Natural killer cell (primary cell): ENCODE measurements around the gene COL24A1. TPM values are rescaled to one million over a fixed set of nuclear protein-coding genes. Genes with fewer than 3 reads are reported as not detected.

ENCODE experiments used
- ATAC-seq, 3 donors: fragments of 150-1000 bp in 2 of 3; fragments of 200-7000 bp in 1 of 3; cut with Tn5 transposase; 1 replicate in 1 of 3; 2 replicates in 2 of 3; pipeline ENCODE4 v1.10.0; 2021; ENCODE audit warnings: mild to moderate bottlenecking in 2 of 3, moderate library complexity in 2 of 3
- DNase-seq, 2 donors: peaks; one replicate each; pipeline versions ENCODE4 v3.0.0 to v3.0.0-alpha.2; 2013 to 2021; ENCODE audit warnings: mixed read lengths in 1 of 2
- H3K27ac ChIP-seq: one replicate; pipeline ENCODE4 v1.5.1; 2013; ENCODE audit warnings: mild to moderate bottlenecking, low read length
- H3K27me3 ChIP-seq: one replicate; pipeline ENCODE4 v1.6.1; 2013; ENCODE audit warnings: low read length; ENCODE audit not compliant: control insufficient read depth, insufficient read depth
- H3K36me3 ChIP-seq: one replicate; pipeline ENCODE4 v1.6.1; 2013; ENCODE audit warnings: low read length; ENCODE audit not compliant: control insufficient read depth, insufficient read depth
- H3K4me1 ChIP-seq: one replicate; pipeline ENCODE4 v1.6.1; 2013; ENCODE audit warnings: low read length; ENCODE audit not compliant: control insufficient read depth, insufficient read depth
- H3K4me3 ChIP-seq: one replicate; pipeline ENCODE4 v1.5.1; 2013; ENCODE audit warnings: low read length
- H3K9me3 ChIP-seq: one replicate; pipeline ENCODE4 v1.6.1; 2013; ENCODE audit warnings: low read length; ENCODE audit not compliant: control insufficient read depth, insufficient read depth
- H3K27ac Mint-ChIP-seq, 2 donors: one replicate each; pipeline ENCODE4 v1.8.0; 2022; ENCODE audit warnings: mild to moderate bottlenecking in 2 of 2, mixed read lengths in 2 of 2, moderate library complexity in 1 of 2
- H3K27me3 Mint-ChIP-seq, 2 donors: one replicate each; pipeline ENCODE4 v1.8.0; 2022; ENCODE audit warnings: low read depth in 2 of 2, mixed read lengths in 2 of 2
- H3K36me3 Mint-ChIP-seq: one replicate; pipeline ENCODE4 v1.8.0; 2022; ENCODE audit warnings: mixed read lengths
- H3K4me1 Mint-ChIP-seq, 2 donors: one replicate each; pipeline ENCODE4 v1.8.0; 2022; ENCODE audit warnings: mixed read lengths in 2 of 2
- H3K4me3 Mint-ChIP-seq: one replicate; pipeline ENCODE4 v1.8.0; 2022; ENCODE audit warnings: mild to moderate bottlenecking, moderate library complexity, mixed read lengths
- H3K9me3 Mint-ChIP-seq, 2 donors: one replicate each; pipeline ENCODE4 v1.8.0; 2022; ENCODE audit warnings: mixed read lengths in 2 of 2
- WGBS: methylation state at CpG from one replicate; pipeline ENCODE4 v1.1.7; 2013; ENCODE audit warnings: missing lambda C conversion rate; ENCODE audit not compliant: insufficient coverage; 5-methylcytosine and 5-hydroxymethylcytosine counted together
- intact Hi-C: fragments of 100-400 bp; cut with micrococcal nuclease; formaldehyde crosslinking; loops from one replicate; pipeline ENCODE4 v1.14.2; 2022
- total RNA-seq, 4 donors: library from RNA; stranded (reverse); fragments of 120-200 nt in 1 of 4; gene quantifications; one replicate each; pipeline versions ENCODE4 v1.2.3 to v1.2.4, GENCODE V29; 2013 to 2022
- TF ChIP-seq, protein P1 (sequence below): fragments of 200-600 bp; IDR thresholded peaks from one replicate; pipeline ENCODE4 v1.8.0; 2022; ENCODE audit warnings: antibody characterized with exemption

COL24A1 gene
- total RNA-seq, 3 donors from 2014 or later (not counting 1 experiment from before 2014, with no cell fraction given) = 0.20 to 0.54 (median 0.54) TPM

DNA sequence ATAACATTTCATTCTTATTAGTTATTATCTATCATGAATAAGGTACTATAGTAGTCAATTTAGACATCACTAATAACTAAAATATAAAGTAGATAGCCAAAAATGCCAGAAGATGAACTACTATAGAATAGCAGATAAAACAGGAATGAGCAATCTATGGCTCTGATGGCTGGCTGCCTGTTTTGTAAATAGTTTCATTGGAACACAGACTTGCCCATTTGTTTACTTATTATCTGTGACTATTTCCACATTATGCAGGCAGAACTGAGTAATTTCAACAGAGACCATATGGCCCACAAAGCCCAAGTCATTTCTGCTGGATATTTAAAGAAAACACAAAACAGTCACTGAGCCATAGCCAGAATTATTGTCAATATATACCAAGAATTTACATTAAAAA is 222.1 kb downstream of the COL24A1 start:
- no peak overlapping the region for H3K27ac Mint-ChIP-seq
- no peaks in the 10 kb centered on the region for H3K27me3 Mint-ChIP-seq
- ATAC-seq = no peak
- no peaks in the 10 kb centered on the region for H3K27me3 ChIP-seq
- no peak overlapping the region for H3K4me3 ChIP-seq
- no peaks in the 10 kb centered on the region for H3K36me3 ChIP-seq
- no peaks in the 10 kb centered on the region for H3K4me1 Mint-ChIP-seq
- no peaks in the 10 kb centered on the region for H3K36me3 Mint-ChIP-seq
- no peak for DNase-seq
- no peak overlapping the region for H3K27ac ChIP-seq
- TF ChIP-seq, protein P1, sequence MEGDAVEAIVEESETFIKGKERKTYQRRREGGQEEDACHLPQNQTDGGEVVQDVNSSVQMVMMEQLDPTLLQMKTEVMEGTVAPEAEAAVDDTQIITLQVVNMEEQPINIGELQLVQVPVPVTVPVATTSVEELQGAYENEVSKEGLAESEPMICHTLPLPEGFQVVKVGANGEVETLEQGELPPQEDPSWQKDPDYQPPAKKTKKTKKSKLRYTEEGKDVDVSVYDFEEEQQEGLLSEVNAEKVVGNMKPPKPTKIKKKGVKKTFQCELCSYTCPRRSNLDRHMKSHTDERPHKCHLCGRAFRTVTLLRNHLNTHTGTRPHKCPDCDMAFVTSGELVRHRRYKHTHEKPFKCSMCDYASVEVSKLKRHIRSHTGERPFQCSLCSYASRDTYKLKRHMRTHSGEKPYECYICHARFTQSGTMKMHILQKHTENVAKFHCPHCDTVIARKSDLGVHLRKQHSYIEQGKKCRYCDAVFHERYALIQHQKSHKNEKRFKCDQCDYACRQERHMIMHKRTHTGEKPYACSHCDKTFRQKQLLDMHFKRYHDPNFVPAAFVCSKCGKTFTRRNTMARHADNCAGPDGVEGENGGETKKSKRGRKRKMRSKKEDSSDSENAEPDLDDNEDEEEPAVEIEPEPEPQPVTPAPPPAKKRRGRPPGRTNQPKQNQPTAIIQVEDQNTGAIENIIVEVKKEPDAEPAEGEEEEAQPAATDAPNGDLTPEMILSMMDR = no peak
- no peaks in the 10 kb centered on the region for H3K4me1 ChIP-seq
- H3K9me3 ChIP-seq = no peaks in the 10 kb centered on the region
- H3K4me3 Mint-ChIP-seq = no peak overlapping the region
- intact Hi-C loops = no loop called here
- H3K9me3 Mint-ChIP-seq = peaks cover 0 to 6% of the 10 kb centered on the region in 2 donors

DNA sequence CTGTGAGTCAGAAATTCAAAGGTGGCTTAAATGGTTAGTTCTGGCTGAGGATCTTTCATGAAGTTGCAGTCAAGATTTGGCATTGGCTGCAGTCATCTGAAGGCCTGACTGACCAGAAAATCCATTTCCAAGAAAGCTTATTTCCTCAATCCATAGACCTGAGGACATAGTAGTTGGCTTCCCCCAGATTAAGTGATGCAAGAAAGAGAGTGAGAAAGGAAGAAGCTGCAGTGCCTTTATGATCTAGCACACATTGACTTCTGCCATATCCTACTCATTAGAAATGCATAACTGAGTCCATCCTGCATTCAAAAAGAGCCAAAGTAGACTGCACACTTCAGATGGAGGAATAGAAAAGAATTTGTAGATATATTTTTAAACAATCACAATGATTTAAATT is 222.6 kb downstream of the COL24A1 start:
- Mint-ChIP-seq H3K36me3 (no peaks in the 10 kb centered on the region), H3K27me3 (no peaks in the 10 kb centered on the region), H3K27ac (no peak overlapping the region), H3K4me1 (no peaks in the 10 kb centered on the region), H3K4me3 (no peak overlapping the region), H3K9me3 (peaks cover 0 to 6% of the 10 kb centered on the region in 2 donors)
- DNase-seq (no peak), ATAC-seq (no peak)
- intact Hi-C loops = no loop called here
- H3K36me3 ChIP-seq = no peaks in the 10 kb centered on the region
- H3K9me3 ChIP-seq = no peaks in the 10 kb centered on the region
- H3K4me1 ChIP-seq = no peaks in the 10 kb centered on the region
- H3K27me3 ChIP-seq = no peaks in the 10 kb centered on the region
- no peak overlapping the region for H3K4me3 ChIP-seq
- H3K27ac ChIP-seq = no peak overlapping the region
- TF ChIP-seq, protein P1 = no peak

DNA sequence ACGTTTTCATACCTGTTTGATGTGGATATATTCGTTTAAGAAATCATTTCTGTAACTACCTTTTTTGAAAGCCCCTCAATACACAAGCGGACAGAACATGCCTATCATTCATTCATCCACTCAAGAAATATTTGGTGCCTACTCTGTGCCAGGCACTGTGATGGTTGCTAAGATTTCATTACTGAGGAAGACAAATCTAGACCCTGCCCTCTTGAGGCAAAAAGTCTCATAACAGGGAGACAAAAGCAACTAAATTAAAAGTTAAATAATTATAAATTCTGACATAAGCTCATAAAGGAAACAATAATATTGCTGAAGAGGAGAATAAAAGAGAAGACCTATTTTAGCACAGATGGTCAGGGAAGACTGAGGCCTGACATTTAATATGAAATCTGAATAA is 244.8 kb downstream of the COL24A1 start:
- Mint-ChIP-seq H3K36me3 (no peaks in the 10 kb centered on the region), H3K4me3 (no peak overlapping the region), H3K27me3 (no peaks in the 10 kb centered on the region), H3K27ac (no peak overlapping the region), H3K9me3 (peaks cover 0 to 4% of the 10 kb centered on the region in 2 donors), H3K4me1 (no peaks in the 10 kb centered on the region)
- WGBS = 100% methylated on average over 1 of the region's 3 CpGs
- H3K27ac ChIP-seq = no peak overlapping the region
- ATAC-seq (no peak), DNase-seq (no peak)
- no peaks in the 10 kb centered on the region for H3K4me1 ChIP-seq
- no peaks in the 10 kb centered on the region for H3K9me3 ChIP-seq
- no peaks in the 10 kb centered on the region for H3K27me3 ChIP-seq
- no peak overlapping the region for H3K4me3 ChIP-seq
- H3K36me3 ChIP-seq = no peaks in the 10 kb centered on the region
- TF ChIP-seq, protein P1 = no peak
- intact Hi-C loops = no loop called here

DNA sequence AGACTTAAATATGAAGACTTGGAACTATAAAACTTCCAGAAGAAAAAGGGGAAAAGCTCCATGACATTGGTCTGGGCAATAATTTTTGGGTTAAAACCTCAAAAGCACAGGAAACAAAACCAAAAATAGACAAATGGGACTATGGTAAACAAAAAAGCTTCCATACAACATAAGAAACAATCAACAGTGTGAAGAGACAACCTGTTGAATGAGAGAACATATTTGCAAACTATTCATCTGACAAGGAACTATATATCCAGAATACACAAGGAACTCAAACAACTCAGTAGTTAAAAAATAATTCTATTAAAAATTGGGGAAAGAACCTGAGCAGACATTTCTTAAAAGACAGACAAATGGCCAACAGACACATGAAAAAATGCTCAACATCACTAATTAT is 255.7 kb downstream of the COL24A1 start:
- TF ChIP-seq, protein P1 = no peak
- no peaks in the 10 kb centered on the region for H3K36me3 ChIP-seq
- ATAC-seq (no peak), DNase-seq (no peak)
- H3K27me3 ChIP-seq = no peaks in the 10 kb centered on the region
- Mint-ChIP-seq H3K36me3 (no peaks in the 10 kb centered on the region), H3K27me3 (no peaks in the 10 kb centered on the region), H3K4me1 (no peaks in the 10 kb centered on the region), H3K27ac (no peak overlapping the region), H3K9me3 (peaks cover 2 to 7% of the 10 kb centered on the region in 2 donors), H3K4me3 (no peak overlapping the region)
- no peaks in the 10 kb centered on the region for H3K9me3 ChIP-seq
- no peaks in the 10 kb centered on the region for H3K4me1 ChIP-seq
- intact Hi-C loops = no loop called here
- H3K4me3 ChIP-seq = no peak overlapping the region
- no peak overlapping the region for H3K27ac ChIP-seq
